Measurements from ENCODE around the gene RYR3.

- no peak for TF ChIP-seq CTCF (conservative IDR thresholded peaks at IDR 0.05; ENCODE audit: low read depth, low read length)
- no peak for TF ChIP-seq EZH2 (IDR thresholded peaks at IDR 0.05; ENCODE audit: borderline replicate concordance, low read depth, low read length, poor library complexity, severe bottlenecking)
Observed at GRCh38 chr15:33871980-33872379, 561.2 kb downstream of the RYR3 start.

Data from A673 (cell line).